Large intestine (tissue), 3 donors: ENCODE results near the gene CSF1. TPM values are rescaled to one million over a fixed set of nuclear protein-coding genes. Genes with fewer than 3 reads are reported as not detected.
"Not testable (repeated sequence)": the region's sequence is repeated elsewhere in the genome, so short reads cannot be mapped to it uniquely, and the experiment has no call there.

Experiments used
- DNase-seq, 2 donors: peaks; one replicate each; pipeline versions ENCODE4 v3.0.0 to v3.0.0-alpha.2; 2013
- H3K27ac ChIP-seq: one replicate; pipeline ENCODE4 v1.5.1; 2013; ENCODE audit warnings: low read length
- H3K27me3 ChIP-seq: 2 replicates; pipeline ENCODE4 v1.6.1; 2013; ENCODE audit warnings: low read length; ENCODE audit not compliant: control insufficient read depth, insufficient read depth
- H3K36me3 ChIP-seq: 2 replicates; pipeline ENCODE4 v1.6.1; 2013; ENCODE audit warnings: low read length; ENCODE audit not compliant: control insufficient read depth, insufficient read depth
- H3K4me1 ChIP-seq: one replicate; pipeline ENCODE4 v1.6.1; 2013; ENCODE audit warnings: low read length; ENCODE audit not compliant: control insufficient read depth, insufficient read depth
- H3K4me3 ChIP-seq: one replicate; pipeline ENCODE4 v1.5.1; 2013; ENCODE audit warnings: low read length
- H3K9me3 ChIP-seq: one replicate; pipeline ENCODE4 v1.6.1; 2013; ENCODE audit warnings: mild to moderate bottlenecking, low read depth, low read length, moderate library complexity; ENCODE audit not compliant: control insufficient read depth
- WGBS: methylation state at CpG from one replicate; pipeline ENCODE4 v1.1.5; 2013; ENCODE audit warnings: low lambda C conversion rate; ENCODE audit not compliant: insufficient coverage; 5-methylcytosine and 5-hydroxymethylcytosine counted together
- polyA plus RNA-seq: library from polyadenylated mRNA; unstranded; fragments of 120-200 nt; gene quantifications from one replicate; pipeline ENCODE4 v1.2.1, GENCODE V29; 2013

The CSF1 gene
- polyA plus RNA-seq, 1 donor, result 9.0 TPM

DNA sequence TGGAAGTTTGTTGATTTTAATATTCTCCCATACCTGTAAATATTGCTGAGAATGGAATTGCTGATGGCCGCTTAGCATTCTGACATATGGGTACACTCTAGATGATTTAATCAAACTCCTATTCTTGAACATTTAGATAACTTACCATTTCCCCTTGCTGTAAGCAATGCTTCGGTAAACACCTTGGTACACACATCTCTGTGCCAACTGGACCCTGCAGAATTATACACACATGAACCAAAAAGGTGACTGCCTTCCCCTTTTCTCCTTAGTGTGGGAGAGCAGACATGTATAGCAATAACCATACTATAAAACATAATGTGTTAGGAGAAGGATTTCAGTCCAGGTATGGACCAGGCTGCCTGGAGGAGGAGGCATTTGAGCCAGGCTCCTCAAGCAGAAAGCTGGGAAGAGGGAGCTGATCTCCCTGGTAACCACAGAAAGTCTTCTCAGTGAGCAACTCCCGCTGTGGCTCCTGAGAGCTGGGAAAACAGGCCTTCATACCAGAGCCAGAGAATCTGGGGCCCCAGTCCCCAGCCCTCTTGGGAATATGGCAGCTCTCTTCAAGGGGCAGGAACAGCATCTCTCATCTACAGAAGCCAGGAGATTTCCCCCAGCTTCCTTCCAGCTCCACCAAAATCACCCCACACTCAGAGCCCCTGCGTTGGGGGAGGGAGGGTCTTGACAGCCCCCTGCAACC lies 33.9 kb upstream of the CSF1 start:
- no peak for DNase-seq
- H3K4me1 ChIP-seq, result peaks cover 14% of the 10 kb centered on the region
- no peaks in the 10 kb centered on the region for H3K36me3 ChIP-seq
- no peak overlapping the region for H3K4me3 ChIP-seq
- no CpG with 5 or more reads among the region's 4 CpGs for WGBS
- no peaks in the 10 kb centered on the region for H3K27me3 ChIP-seq
- peak overlapping the region; percentile 54 for H3K27ac ChIP-seq
- H3K9me3 ChIP-seq, result no peaks in the 10 kb centered on the region

DNA sequence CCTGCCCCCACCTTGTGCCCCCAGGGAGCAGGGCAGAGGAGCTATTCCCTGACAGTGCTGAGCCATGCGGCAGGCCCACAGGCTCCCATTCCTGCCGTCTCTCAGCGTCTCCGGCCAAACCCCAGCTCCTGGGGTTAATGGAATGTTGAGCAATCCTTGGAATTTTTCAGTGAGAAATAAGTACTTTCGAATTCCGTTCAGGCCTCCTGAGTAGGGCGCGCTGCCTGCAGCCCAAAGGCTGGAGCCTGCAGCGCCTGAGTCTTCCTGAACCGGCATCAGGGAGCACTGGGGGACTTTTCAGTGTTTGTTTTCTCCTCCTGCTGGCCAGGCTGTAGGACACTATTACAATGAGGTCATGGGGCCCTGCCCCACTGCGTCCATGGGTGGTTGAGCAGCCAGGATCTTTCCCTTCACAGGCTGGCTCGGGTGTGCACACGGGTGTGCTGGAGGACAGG lies 33.3 kb upstream of the CSF1 start:
- H3K4me3 ChIP-seq, result no peak overlapping the region
- H3K4me1 ChIP-seq, result peaks cover 14% of the 10 kb centered on the region

DNA sequence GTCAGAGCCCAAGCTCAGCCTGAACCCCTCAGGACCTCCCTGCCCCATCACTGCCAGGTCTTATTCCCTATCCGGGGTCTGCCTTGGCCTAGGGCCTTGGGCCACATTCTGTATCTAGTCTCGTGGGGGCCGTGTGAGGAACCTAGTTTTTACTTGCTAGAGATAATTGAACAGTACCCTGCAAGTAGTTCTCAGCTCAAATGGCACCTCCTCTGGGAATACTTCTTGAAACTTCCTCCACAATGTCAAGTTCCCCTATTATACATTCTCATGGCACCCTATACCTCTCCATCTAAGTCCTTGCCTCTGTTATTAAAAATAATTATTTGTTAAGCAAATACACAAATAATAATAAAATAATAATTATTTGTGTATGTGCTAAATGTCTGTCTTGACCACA lies 32.9 kb upstream of the CSF1 start:
- no CpG with 5 or more reads among the region's 3 CpGs for WGBS
- Histone ChIP-seq H3K4me3 (no peak overlapping the region), H3K4me1 (peaks cover 15% of the 10 kb centered on the region), H3K27me3 (no peaks in the 10 kb centered on the region), H3K9me3 (no peaks in the 10 kb centered on the region), H3K36me3 (no peaks in the 10 kb centered on the region), H3K27ac (peak overlapping the region; percentile 54)
- DNase-seq, result no peak

More for the DNA sequence above, 33.3 kb upstream of the CSF1 start:
- Histone ChIP-seq H3K36me3 (no peaks in the 10 kb centered on the region), H3K27ac (peak overlapping the region; percentile 54), H3K9me3 (no peaks in the 10 kb centered on the region), H3K27me3 (no peaks in the 10 kb centered on the region)
- no CpG with 5 or more reads among the region's 13 CpGs for WGBS
- peak; percentile 55 to 74 for DNase-seq

DNA sequence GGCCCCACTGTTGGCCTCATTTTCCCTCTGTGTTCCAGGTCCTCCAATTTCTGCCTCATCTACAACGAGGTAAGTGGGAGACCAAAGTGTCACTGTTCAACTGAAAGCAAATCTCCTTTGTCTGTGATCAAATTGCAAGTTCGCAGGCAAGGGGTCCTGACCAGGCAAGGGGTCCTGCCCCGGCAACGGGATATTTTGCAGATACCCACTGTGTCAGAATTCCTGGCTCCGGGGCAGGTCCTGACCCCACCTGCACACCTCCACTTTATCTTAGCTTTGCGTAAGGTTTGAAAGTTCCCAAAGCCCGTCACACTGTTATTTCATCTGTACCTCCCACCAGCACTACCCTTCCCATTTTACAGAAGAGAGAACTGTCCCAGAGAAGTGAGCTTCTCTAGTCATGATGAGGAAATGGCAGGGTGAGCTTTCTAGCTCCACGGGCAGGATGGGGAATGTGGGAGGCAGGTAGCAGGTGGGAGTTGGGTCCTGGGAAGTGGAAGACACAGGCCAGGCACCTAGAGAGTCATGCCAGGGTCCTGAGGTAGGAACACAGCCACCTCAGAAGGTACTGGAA lies 32.0 kb upstream of the CSF1 start:
- no peak overlapping the region for H3K27ac ChIP-seq

DNA sequence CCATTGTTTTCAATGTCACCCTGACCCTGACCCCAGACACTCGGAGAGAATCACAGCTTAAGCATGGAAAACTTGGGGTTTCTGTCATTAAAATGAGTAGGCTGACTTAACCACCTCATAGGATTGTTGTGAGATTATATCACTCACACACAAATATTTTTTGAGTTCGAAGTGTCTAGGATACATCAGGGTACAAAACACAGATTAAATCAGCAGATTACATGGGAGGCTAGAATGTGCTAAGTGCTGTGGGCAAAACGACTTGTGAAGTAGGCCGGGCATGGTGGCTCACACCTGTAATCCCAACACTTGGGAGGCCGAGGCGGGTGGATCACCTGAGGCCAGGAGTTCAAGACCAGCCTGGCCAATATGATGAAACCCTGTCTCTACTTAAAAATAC lies 31.3 kb upstream of the CSF1 start:
- not testable (repeated sequence) for H3K36me3 ChIP-seq, H3K9me3 ChIP-seq, H3K27ac ChIP-seq, H3K27me3 ChIP-seq, DNase-seq, H3K4me3 ChIP-seq
- H3K4me1 ChIP-seq, result peaks cover 15% of the 10 kb centered on the region
- no CpG with 5 or more reads among the region's 6 CpGs for WGBS

More for the DNA sequence above, 32.0 kb upstream of the CSF1 start:
- H3K36me3 ChIP-seq, result no peaks in the 10 kb centered on the region
- H3K27me3 ChIP-seq, result no peaks in the 10 kb centered on the region
- no peak for DNase-seq
- peaks cover 15% of the 10 kb centered on the region for H3K4me1 ChIP-seq
- no peaks in the 10 kb centered on the region for H3K9me3 ChIP-seq
- no peak overlapping the region for H3K4me3 ChIP-seq
- WGBS, result no CpG with 5 or more reads among the region's 8 CpGs

DNA sequence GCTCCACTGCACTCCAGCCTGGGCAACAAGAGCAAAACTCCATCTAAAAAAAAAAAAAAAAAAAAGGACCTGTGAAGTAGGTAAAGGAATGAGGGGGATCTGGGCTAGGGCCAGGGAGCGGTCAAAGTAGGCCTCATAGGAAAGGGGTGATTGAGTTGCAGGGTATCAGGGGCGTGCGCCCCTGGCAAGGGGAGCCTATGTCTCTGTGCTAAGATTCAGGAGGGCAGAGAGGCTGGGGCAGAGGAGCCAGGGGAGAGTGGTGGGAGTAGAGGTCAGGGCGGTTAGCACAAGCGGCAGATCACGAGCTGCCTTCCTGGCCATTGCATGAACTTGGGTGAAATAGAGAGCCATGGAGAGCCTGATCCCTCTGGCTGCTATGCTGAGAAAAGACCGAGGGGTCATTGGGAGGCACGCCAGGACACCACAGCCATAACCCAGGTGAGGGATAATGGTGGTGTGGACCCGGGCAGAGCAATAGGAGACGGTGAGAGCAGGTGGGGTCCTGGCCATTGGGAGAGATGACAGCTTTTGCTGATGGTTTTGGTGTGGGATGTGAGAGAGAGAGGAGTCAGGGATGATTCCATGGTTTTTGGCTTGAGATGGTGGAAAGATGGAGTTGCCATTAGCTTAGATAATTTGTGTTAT lies 30.6 kb upstream of the CSF1 start:
- WGBS, result no CpG with 5 or more reads among the region's 10 CpGs
- Histone ChIP-seq H3K27me3 (no peaks in the 10 kb centered on the region), H3K36me3 (no peaks in the 10 kb centered on the region), H3K9me3 (no peaks in the 10 kb centered on the region), H3K27ac (no peak overlapping the region), H3K4me3 (no peak overlapping the region), H3K4me1 (peaks cover 15% of the 10 kb centered on the region)
- DNase-seq, result no peak

DNA sequence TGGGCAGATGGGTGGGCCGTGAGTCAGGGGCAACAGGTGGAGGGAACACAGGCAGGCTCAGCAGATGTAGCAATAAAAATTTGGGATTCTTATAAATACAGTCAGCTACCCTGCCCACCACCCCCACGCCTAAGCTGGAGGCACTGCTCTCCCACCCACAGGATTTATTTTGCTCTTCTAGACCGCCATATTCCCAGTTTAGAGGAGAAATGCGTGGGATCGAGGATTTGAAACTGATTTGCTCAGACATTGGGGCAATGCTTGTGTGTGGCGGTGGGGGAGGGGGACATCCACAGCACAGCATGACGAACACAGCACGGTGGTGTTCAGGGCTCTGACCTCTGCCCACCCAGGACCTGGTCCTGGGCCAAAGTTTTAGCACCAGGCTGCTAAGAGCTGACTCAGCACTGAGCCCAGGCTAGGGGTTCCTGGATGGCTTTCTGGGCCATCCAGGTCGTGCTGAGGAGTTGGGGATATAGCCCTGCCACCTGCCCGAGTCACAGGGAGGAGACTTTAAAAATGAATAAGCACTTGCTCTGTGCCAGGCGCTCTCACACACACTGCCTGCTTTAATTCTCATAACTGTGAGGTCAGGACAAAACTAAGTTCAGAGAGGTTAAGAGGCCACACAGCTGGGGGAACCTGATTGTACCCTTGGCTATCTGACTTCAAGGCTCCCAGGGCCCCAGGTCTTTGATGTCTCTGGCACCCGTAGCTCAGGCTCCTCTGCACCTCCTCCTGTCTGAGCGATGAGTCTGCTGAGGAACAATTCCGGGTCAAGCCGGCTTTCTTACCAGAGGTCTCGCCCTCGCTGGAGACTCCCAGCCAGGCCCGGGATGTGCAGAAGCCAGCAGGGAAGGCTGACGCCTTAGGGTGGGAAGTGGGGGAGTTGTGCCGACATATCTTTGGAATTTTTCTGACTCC lies 29.4 kb upstream of the CSF1 start:
- Histone ChIP-seq H3K4me1 (peaks cover 15% of the 10 kb centered on the region), H3K36me3 (no peaks in the 10 kb centered on the region), H3K27me3 (no peaks in the 10 kb centered on the region), H3K4me3 (no peak overlapping the region), H3K9me3 (no peaks in the 10 kb centered on the region), H3K27ac (no peak overlapping the region)
- WGBS, result no CpG with 5 or more reads among the region's 20 CpGs
- DNase-seq, result no peak

DNA sequence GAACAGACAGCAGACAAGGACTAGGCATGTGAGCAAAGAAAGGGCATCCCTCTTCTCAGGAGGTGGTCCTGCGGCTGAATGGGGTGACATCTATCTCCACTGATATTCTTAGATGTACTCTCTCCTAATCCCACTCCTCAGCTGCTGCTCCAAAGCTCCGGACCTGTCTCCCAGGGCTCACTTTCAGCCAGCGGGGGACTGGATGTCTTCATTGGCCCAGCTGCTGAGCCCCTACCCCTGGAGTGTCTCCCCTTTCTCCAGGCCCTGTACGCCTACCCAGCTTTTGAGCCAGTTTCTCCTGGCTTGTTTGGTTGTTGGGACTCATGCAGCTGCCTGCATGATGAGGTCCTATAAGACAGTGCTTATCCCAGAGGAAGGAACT lies 28.8 kb upstream of the CSF1 start:
- no peaks in the 10 kb centered on the region for H3K36me3 ChIP-seq
- peaks cover 10% of the 10 kb centered on the region for H3K4me1 ChIP-seq
- no peaks in the 10 kb centered on the region for H3K9me3 ChIP-seq
- DNase-seq, result no peak
- no CpG with 5 or more reads among the region's 4 CpGs for WGBS
- no peaks in the 10 kb centered on the region for H3K27me3 ChIP-seq
- H3K4me3 ChIP-seq, result no peak overlapping the region
- no peak overlapping the region for H3K27ac ChIP-seq

DNA sequence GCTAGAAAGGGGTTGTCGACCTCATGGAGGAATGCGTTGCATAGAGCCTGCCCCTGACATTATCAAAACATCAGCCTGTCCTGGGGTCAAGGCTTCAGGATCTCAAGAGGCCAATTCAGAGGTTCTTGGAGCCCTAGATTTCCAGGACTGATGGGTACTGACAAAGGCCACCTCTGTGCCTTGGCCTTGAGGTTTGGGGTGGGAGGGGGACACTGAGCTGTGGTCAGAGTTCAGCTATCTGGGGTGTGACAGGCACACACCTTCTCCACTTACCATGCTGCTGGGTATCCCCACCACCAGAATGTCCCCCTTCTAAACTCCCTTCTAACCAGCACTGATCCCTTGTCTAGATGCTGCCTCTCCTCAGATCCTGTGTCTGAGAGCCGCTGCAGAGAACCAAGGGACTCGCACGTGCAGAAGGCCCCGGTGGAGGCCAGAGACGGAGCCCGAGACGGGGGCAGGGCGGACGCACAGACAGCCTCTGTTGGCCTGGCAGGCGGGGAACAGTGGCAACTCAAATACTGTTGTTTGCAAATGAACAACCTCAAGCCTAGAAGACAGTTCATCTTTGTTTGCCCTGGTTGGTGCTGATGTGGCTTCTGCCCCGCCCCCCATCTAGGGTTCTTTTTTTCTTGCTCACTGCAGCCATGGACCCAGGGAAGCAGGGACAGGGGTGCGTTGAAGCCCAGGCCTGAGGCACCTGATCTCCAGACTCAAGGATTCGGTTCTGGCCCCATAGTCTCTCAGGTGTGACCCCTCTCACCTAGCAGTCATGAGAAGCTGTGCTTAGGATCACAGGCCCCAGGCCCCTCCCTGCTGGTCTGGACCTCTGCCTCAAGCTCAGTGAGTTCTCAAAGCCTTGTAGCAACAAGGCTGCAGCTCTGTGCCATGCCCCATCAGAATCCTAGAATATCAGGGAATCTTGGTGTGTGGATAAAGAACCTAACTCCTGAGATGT lies 28.1 kb upstream of the CSF1 start:
- H3K27me3 ChIP-seq, result no peaks in the 10 kb centered on the region
- no peak overlapping the region for H3K4me3 ChIP-seq
- peaks cover 5% of the 10 kb centered on the region for H3K4me1 ChIP-seq
- H3K9me3 ChIP-seq, result no peaks in the 10 kb centered on the region
- H3K27ac ChIP-seq, result no peak overlapping the region
- DNase-seq, result no peak
- no CpG with 5 or more reads among the region's 15 CpGs for WGBS
- no peaks in the 10 kb centered on the region for H3K36me3 ChIP-seq
